ENCODE results near the gene SWI5.

Gene SWI5

GRCh38 chr9:128321879-128322403, 45.9 kb downstream of the SWI5 start:
- no peak for DNase-seq

GRCh38 chr9:128322404-128323211, 46.5 kb downstream of the SWI5 start, which contains the start of the genes COQ4 and TRUB2:
Gene COQ4 (plus strand): TSS chr9:128322839. CDS start chr9:128322859, 20 bp downstream.
Gene TRUB2 (minus strand): TSS chr9:128322447. CDS start chr9:128322408, 39 bp downstream.
- DNase-seq, result peak; percentile 89

GRCh38 chr9:128323212-128323730, 47.2 kb downstream of the SWI5 start:
- DNase-seq, result no peak

- no peak for DNase-seq
Measured at GRCh38 chr9:128323791-128324190, 47.7 kb downstream of the SWI5 start.

GRCh38 chr9:128324401-128324800, 48.3 kb downstream of the SWI5 start:
- no peak for DNase-seq

- no peak for DNase-seq
Measured at GRCh38 chr9:128325629-128326028, 49.6 kb downstream of the SWI5 start.

GRCh38 chr9:128333451-128333869, 57.4 kb downstream of the SWI5 start:
- DNase-seq, result no peak

- no peak for DNase-seq
Measured at GRCh38 chr9:128335161-128335560, 59.1 kb downstream of the SWI5 start.

- no peak for DNase-seq
Measured at GRCh38 chr9:128335914-128336313, 59.8 kb downstream of the SWI5 start.

- no peak for DNase-seq
Measured at GRCh38 chr9:128337936-128338335, 61.9 kb downstream of the SWI5 start.

Measured in NCI-H1694 treated with DMSO at 0.1 percent for 48 hours (cell line).